Measurements from ENCODE around the gene KCNH1. TPM values are rescaled to one million over a fixed set of nuclear protein-coding genes. Genes with fewer than 3 reads are reported as not detected.

Gene KCNH1
- total RNA-seq, 1 donor from 2014 or later, result 2.4 TPM

GRCh38 chr1:211158866-211159265 lies 24.9 kb upstream of the KCNH1 start:
- Mint-ChIP-seq H3K27me3 (no peaks in the 10 kb centered on the region), H3K4me1 (ENCODE audit: unreplicated experiment) (peaks cover 8% of the 10 kb centered on the region), H3K9me3 (peaks cover 16% of the 10 kb centered on the region), H3K4me3 (no peak overlapping the region), H3K36me3 (no peaks in the 10 kb centered on the region), H3K27ac (no peak overlapping the region)
- DNase-seq (ENCODE audit: extremely low spot score, unreplicated experiment), result no peak
- no peak for TF ChIP-seq CTCF (conservative IDR thresholded peaks at IDR 0.05)

- Mint-ChIP-seq H3K9me3 (peaks cover 21% of the 10 kb centered on the region), H3K36me3 (no peaks in the 10 kb centered on the region), H3K4me1 (ENCODE audit: unreplicated experiment) (peaks cover 8% of the 10 kb centered on the region), H3K27me3 (peaks cover 3% of the 10 kb centered on the region), H3K4me3 (no peak overlapping the region), H3K27ac (no peak overlapping the region)
- DNase-seq (ENCODE audit: extremely low spot score, unreplicated experiment), result no peak
- TF ChIP-seq CTCF (conservative IDR thresholded peaks at IDR 0.05), result no peak
Observed at GRCh38 chr1:211155040-211155439, 21.1 kb upstream of the KCNH1 start.

GRCh38 chr1:211153932-211154331 lies 20.0 kb upstream of the KCNH1 start:
- H3K4me1 Mint-ChIP-seq (ENCODE audit: unreplicated experiment), result peaks cover 8% of the 10 kb centered on the region
- peaks cover 19% of the 10 kb centered on the region for H3K9me3 Mint-ChIP-seq

GRCh38 chr1:211148366-211148765 lies 14.4 kb upstream of the KCNH1 start:
- Mint-ChIP-seq H3K4me1 (ENCODE audit: unreplicated experiment) (no peaks in the 10 kb centered on the region), H3K27me3 (peaks cover 5% of the 10 kb centered on the region), H3K27ac (no peak overlapping the region), H3K4me3 (no peak overlapping the region), H3K9me3 (peaks cover 6% of the 10 kb centered on the region), H3K36me3 (no peaks in the 10 kb centered on the region)
- no peak for TF ChIP-seq CTCF (conservative IDR thresholded peaks at IDR 0.05)
- no peak for DNase-seq (ENCODE audit: extremely low spot score, unreplicated experiment)

More at GRCh38 chr1:211153932-211154331, 20.0 kb upstream of the KCNH1 start:
- Mint-ChIP-seq H3K36me3 (no peaks in the 10 kb centered on the region), H3K27ac (no peak overlapping the region), H3K27me3 (peaks cover 5% of the 10 kb centered on the region), H3K4me3 (no peak overlapping the region)
- no peak for DNase-seq (ENCODE audit: extremely low spot score, unreplicated experiment)
- no peak for TF ChIP-seq CTCF (conservative IDR thresholded peaks at IDR 0.05)

- no peaks in the 10 kb centered on the region for H3K36me3 Mint-ChIP-seq
- no peaks in the 10 kb centered on the region for H3K4me1 Mint-ChIP-seq (ENCODE audit: unreplicated experiment)
- no peak for TF ChIP-seq CTCF (conservative IDR thresholded peaks at IDR 0.05)
- H3K27ac Mint-ChIP-seq, result peak overlapping the region; percentile 72
- peaks cover 6% of the 10 kb centered on the region for H3K9me3 Mint-ChIP-seq
- no peak overlapping the region for H3K4me3 Mint-ChIP-seq
- no peak for DNase-seq (ENCODE audit: extremely low spot score, unreplicated experiment)
- H3K27me3 Mint-ChIP-seq, result peaks cover 5% of the 10 kb centered on the region
Observed at GRCh38 chr1:211145944-211146343, 12.0 kb upstream of the KCNH1 start.

Measured in type B pancreatic cell (in vitro differentiated cells).